Suprapubic skin (tissue), 4 donors: Measurements from ENCODE around the gene PPP2R2B. TPM values are rescaled to one million over a fixed set of nuclear protein-coding genes. Genes with fewer than 3 reads are reported as not detected.
"Not testable (repeated sequence)": the region's sequence is repeated elsewhere in the genome, so short reads cannot be mapped to it uniquely, and the experiment has no call there.

ENCODE experiments used
- DNase-seq, 2 donors: peaks; one replicate each; pipeline ENCODE4 v3.0.0-alpha.2; 2019; ENCODE audit warnings: low spot score in 2 of 2
- H3K27ac ChIP-seq: fragments of 200-600 bp; sonication (generic); one replicate; pipeline ENCODE4 v1.5.1; 2019
- H3K27me3 ChIP-seq: fragments of 200-600 bp; sonication (generic); one replicate; pipeline ENCODE4 v1.5.1; 2019
- H3K36me3 ChIP-seq: fragments of 200-600 bp; sonication (generic); one replicate; pipeline ENCODE4 v1.5.1; 2019
- H3K4me1 ChIP-seq: fragments of 200-600 bp; sonication (generic); one replicate; pipeline ENCODE4 v1.5.1; 2019
- H3K4me3 ChIP-seq: fragments of 200-600 bp; sonication (generic); one replicate; pipeline ENCODE4 v1.5.1; 2019; ENCODE audit warnings: mild to moderate bottlenecking
- H3K9me3 ChIP-seq: fragments of 200-600 bp; sonication (generic); one replicate; pipeline ENCODE4 v1.5.1; 2019
- EP300 ChIP-seq: sonication (generic); formaldehyde crosslinking; IDR thresholded peaks from one replicate; pipeline ENCODE4 v1.6.1; 2017; ENCODE audit warnings: antibody characterized with exemption
- POLR2A ChIP-seq, 2 donors: fragments of 450-650 bp; IDR thresholded peaks; one replicate each; pipeline ENCODE4 v1.6.1; 2017; ENCODE audit warnings: antibody characterized with exemption in 2 of 2, mild to moderate bottlenecking in 2 of 2, moderate library complexity in 2 of 2
- POLR2AphosphoS5 ChIP-seq, 3 donors: sonication (generic); formaldehyde crosslinking; IDR thresholded peaks; one replicate each; pipeline ENCODE4 v1.6.1; 2017; ENCODE audit warnings: antibody characterized with exemption in 3 of 3
- WGBS: methylation state at CpG from one replicate; pipeline ENCODE4 v1.1.5; 2018; 5-methylcytosine and 5-hydroxymethylcytosine counted together
- total RNA-seq, 4 donors: library from RNA; depleted of rRNA; stranded (reverse); fragments of >200 nt; gene quantifications; one replicate each; pipeline ENCODE4 v1.1.0, GENCODE V29; 2016
- TF ChIP-seq, protein P1 (sequence below), 2 donors: fragments of 200-600 bp in 1 of 2; fragments of 450-650 bp in 1 of 2; sonication (generic) in 1 of 2; IDR thresholded peaks; one replicate each; pipeline ENCODE4 v1.5.1; 2016 to 2019; ENCODE audit warnings: antibody characterized with exemption in 2 of 2, mild to moderate bottlenecking in 1 of 2, moderate library complexity in 1 of 2

PPP2R2B gene
- total RNA-seq, 4 donors from 2014 or later, result 1.2 to 6.4 (median 3.8) TPM

DNA sequence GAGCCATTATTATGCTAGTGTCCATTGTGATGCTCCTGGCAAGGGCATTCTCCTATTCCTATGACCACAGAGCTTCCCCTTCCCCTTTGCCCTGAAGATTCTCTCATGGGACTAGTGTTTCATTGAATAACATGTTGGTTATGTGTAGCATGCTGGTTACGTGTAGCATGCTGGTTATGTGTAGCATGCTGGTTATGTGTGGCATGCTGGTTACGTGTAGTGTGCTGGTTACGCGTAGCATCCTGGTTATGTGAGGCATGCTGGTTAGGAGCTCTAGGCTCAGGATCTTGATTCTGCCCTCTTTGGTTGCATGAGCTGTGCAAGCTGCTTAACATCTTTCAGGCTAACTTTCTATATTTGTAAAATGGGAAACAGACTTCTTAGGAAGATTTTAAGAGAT is 316.1 kb downstream of the PPP2R2B start:
- no peaks in the 10 kb centered on the region for H3K36me3 ChIP-seq
- H3K9me3 ChIP-seq, result no peaks in the 10 kb centered on the region
- no peak overlapping the region for H3K27ac ChIP-seq
- no peaks in the 10 kb centered on the region for H3K27me3 ChIP-seq
- no peak overlapping the region for H3K4me3 ChIP-seq
- WGBS, result 92% methylated on average over 4 of the region's 4 CpGs
- TF ChIP-seq POLR2A (IDR thresholded peaks at IDR 0.05), result no peak
- TF ChIP-seq POLR2AphosphoS5 (IDR thresholded peaks at IDR 0.05), result no peak
- no peak for TF ChIP-seq EP300
- TF ChIP-seq, protein P1, sequence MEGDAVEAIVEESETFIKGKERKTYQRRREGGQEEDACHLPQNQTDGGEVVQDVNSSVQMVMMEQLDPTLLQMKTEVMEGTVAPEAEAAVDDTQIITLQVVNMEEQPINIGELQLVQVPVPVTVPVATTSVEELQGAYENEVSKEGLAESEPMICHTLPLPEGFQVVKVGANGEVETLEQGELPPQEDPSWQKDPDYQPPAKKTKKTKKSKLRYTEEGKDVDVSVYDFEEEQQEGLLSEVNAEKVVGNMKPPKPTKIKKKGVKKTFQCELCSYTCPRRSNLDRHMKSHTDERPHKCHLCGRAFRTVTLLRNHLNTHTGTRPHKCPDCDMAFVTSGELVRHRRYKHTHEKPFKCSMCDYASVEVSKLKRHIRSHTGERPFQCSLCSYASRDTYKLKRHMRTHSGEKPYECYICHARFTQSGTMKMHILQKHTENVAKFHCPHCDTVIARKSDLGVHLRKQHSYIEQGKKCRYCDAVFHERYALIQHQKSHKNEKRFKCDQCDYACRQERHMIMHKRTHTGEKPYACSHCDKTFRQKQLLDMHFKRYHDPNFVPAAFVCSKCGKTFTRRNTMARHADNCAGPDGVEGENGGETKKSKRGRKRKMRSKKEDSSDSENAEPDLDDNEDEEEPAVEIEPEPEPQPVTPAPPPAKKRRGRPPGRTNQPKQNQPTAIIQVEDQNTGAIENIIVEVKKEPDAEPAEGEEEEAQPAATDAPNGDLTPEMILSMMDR (IDR thresholded peaks at IDR 0.05), result no peak
- no peaks in the 10 kb centered on the region for H3K4me1 ChIP-seq
- DNase-seq, result no peak

- H3K27ac ChIP-seq, result no peak overlapping the region
- WGBS, result 91% methylated on average over 5 of the region's 5 CpGs
- H3K4me3 ChIP-seq, result no peak overlapping the region
- no peaks in the 10 kb centered on the region for H3K36me3 ChIP-seq
- H3K9me3 ChIP-seq, result no peaks in the 10 kb centered on the region
- DNase-seq, result no peak
- no peak for TF ChIP-seq EP300
- no peak for TF ChIP-seq POLR2A (IDR thresholded peaks at IDR 0.05)
- no peak for TF ChIP-seq POLR2AphosphoS5 (IDR thresholded peaks at IDR 0.05)
- TF ChIP-seq, protein P1 (IDR thresholded peaks at IDR 0.05), result no peak
- H3K4me1 ChIP-seq, result no peaks in the 10 kb centered on the region
- no peaks in the 10 kb centered on the region for H3K27me3 ChIP-seq
Measured at GRCh38 chr5:146561711-146562110, 316.8 kb downstream of the PPP2R2B start.

GRCh38 chr5:146560205-146560812 is 318.2 kb downstream of the PPP2R2B start:
- Histone ChIP-seq H3K4me3 (no peak overlapping the region), H3K27ac (no peak overlapping the region), H3K27me3 (no peaks in the 10 kb centered on the region), H3K4me1 (no peaks in the 10 kb centered on the region), H3K9me3 (no peaks in the 10 kb centered on the region), H3K36me3 (no peaks in the 10 kb centered on the region)
- DNase-seq, result no peak
- TF ChIP-seq EP300 (no peak), POLR2AphosphoS5 (IDR thresholded peaks at IDR 0.05) (no peak), POLR2A (IDR thresholded peaks at IDR 0.05) (no peak)
- TF ChIP-seq, protein P1 (IDR thresholded peaks at IDR 0.05), result no peak
- WGBS, result 40% methylated on average over 3 of the region's 3 CpGs

DNA sequence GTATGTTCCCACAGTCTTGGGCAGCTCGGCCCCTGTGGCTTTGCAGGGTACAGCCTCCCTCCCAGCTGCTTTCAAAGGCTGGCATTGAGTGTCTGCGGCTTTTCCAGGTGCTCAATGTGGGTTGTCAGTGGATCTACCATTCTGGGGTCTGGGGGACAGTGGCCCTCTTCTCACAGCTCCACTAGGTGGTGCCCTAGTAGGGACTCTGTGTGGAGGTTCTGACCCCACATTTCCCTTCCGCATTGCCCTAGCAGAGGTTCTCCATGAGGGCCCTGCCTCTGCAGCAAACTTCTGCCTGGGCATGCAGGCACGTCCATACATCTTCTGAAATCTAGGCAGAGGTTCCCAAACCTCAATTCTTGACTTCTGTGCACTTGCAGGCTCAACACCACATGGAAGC is 321.7 kb downstream of the PPP2R2B start:
- not testable (repeated sequence) for H3K36me3 ChIP-seq, H3K4me1 ChIP-seq, H3K4me3 ChIP-seq, H3K27me3 ChIP-seq, DNase-seq, H3K9me3 ChIP-seq, H3K27ac ChIP-seq
- WGBS, result 94% methylated on average over 4 of the region's 4 CpGs

DNA sequence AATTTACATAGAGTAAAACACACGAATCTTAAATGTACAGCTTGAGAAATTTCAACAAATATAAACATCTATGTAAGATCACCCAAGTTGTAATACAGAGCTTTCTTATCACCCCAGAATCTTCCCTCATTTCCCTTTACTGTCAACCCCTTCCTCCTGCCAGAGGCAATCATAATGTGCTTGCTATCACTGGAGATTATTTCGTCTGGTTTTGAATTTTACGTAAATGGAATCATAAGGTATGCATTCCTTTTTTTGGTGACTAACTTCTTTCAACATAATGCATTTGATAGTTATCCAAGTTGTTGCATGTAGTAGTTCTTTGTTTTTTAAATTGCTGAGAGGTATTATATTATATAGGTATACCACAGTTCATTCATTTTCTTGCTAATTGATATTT is 325.1 kb downstream of the PPP2R2B start:
- no peaks in the 10 kb centered on the region for H3K9me3 ChIP-seq
- no peak for TF ChIP-seq EP300
- no peak for TF ChIP-seq POLR2A (IDR thresholded peaks at IDR 0.05)
- no peak for TF ChIP-seq POLR2AphosphoS5 (IDR thresholded peaks at IDR 0.05)
- TF ChIP-seq, protein P1 (IDR thresholded peaks at IDR 0.05), result no peak
- DNase-seq, result no peak
- no peak overlapping the region for H3K27ac ChIP-seq
- H3K36me3 ChIP-seq, result no peaks in the 10 kb centered on the region
- H3K27me3 ChIP-seq, result no peaks in the 10 kb centered on the region
- no peaks in the 10 kb centered on the region for H3K4me1 ChIP-seq
- WGBS, result 33% methylated on average over 3 of the region's 3 CpGs
- H3K4me3 ChIP-seq, result no peak overlapping the region

DNA sequence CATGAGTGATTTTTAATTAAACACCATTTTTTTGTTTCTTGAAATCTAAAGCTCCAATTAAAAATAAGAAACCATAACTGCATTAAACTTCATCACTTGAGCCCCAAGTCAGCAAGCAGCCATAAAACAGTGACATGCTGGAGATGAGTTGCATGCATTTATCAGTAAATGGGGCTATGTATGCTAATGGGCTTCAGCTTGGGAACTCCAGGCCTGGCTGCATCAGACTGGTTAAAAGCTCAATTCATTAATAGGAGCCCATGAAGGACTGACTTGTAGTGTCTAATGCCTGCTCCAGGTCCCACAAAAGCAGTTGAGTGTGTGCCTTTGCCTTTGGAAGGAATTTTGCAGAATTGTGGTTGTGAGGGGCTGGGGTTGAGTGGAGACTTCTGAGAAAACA is 328.9 kb downstream of the PPP2R2B start:
- Histone ChIP-seq H3K9me3 (no peaks in the 10 kb centered on the region), H3K36me3 (no peaks in the 10 kb centered on the region), H3K4me3 (no peak overlapping the region), H3K27me3 (no peaks in the 10 kb centered on the region), H3K4me1 (no peaks in the 10 kb centered on the region), H3K27ac (no peak overlapping the region)
- TF ChIP-seq EP300, result no peak
- TF ChIP-seq, protein P1 (IDR thresholded peaks at IDR 0.05), result no peak
- no peak for TF ChIP-seq POLR2A (IDR thresholded peaks at IDR 0.05)
- TF ChIP-seq POLR2AphosphoS5 (IDR thresholded peaks at IDR 0.05), result no peak
- DNase-seq, result no peak
